Keratinocyte (primary cell): Measurements from ENCODE around the gene BLOC1S2. TPM values are rescaled to one million over a fixed set of nuclear protein-coding genes. Genes with fewer than 3 reads are reported as not detected.

Experiments
- DNase-seq: peaks from one replicate; pipeline ENCODE4 v3.0.0-alpha.2; 2011; ENCODE audit warnings: low read depth, missing footprints, low spot score
- FAIRE-seq: peaks from 2 replicates; lab custom pipeline; 2011; peaks lifted over from hg19 to GRCh38; lab: Jason Lieb, UNC
- H2AFZ ChIP-seq: 2 replicates; pipeline ENCODE4 v1.6.0; 2012; ENCODE audit warnings: low read length, control low read depth, inconsistent platforms; ENCODE audit not compliant: control insufficient read depth
- H3K27ac ChIP-seq: 2 replicates; pipeline ENCODE4 v1.5.1; 2011; ENCODE audit warnings: low read length; ENCODE audit not compliant: control insufficient read depth, insufficient read depth
- H3K27me3 ChIP-seq: 3 replicates; pipeline ENCODE4 v1.6.0; 2011; ENCODE audit warnings: low read length; ENCODE audit not compliant: control insufficient read depth, insufficient read depth; ENCODE audit errors: extremely low read depth
- H3K36me3 ChIP-seq, 2 experiments: 2 replicates in 1 of 2; 3 replicates in 1 of 2; pipeline ENCODE4 v1.5.1; 2011; ENCODE audit warnings: low read length in 2 of 2, mild to moderate bottlenecking in 1 of 2; ENCODE audit not compliant: control insufficient read depth in 2 of 2, insufficient read depth in 2 of 2; ENCODE audit errors: extremely low read depth in 1 of 2
- H3K4me1 ChIP-seq: 3 replicates; pipeline ENCODE4 v1.5.1; 2011; ENCODE audit warnings: low read length; ENCODE audit not compliant: control insufficient read depth, insufficient read depth; ENCODE audit errors: extremely low read depth
- H3K4me2 ChIP-seq: 3 replicates; pipeline ENCODE4 v1.6.0; 2011; ENCODE audit warnings: low read depth, low read length; ENCODE audit not compliant: control insufficient read depth, insufficient read depth; ENCODE audit errors: extremely low read depth
- H3K4me3 ChIP-seq, 3 experiments: fragments of 200-600 bp in 1 of 3; sonication (generic) in 1 of 3; 2 replicates in 2 of 3; 3 replicates in 1 of 3; pipeline ENCODE4 v1.5.1; 2011 to 2016; ENCODE audit warnings: low read length in 3 of 3, mild to moderate bottlenecking in 3 of 3, control low read depth in 2 of 3, inconsistent platforms in 1 of 3, low read depth in 1 of 3, mixed read lengths in 1 of 3, mixed run types in 1 of 3, moderate library complexity in 1 of 3; ENCODE audit not compliant: control insufficient read depth in 2 of 3, insufficient read depth in 2 of 3; ENCODE audit errors: extremely low read depth in 1 of 3
- H3K79me2 ChIP-seq: 2 replicates; pipeline ENCODE4 v1.6.0; 2012; ENCODE audit warnings: low read length; ENCODE audit not compliant: control insufficient read depth, insufficient read depth
- H3K9ac ChIP-seq: 3 replicates; pipeline ENCODE4 v1.6.0; 2011; ENCODE audit warnings: low read length; ENCODE audit not compliant: control insufficient read depth, insufficient read depth; ENCODE audit errors: extremely low read depth
- H3K9me1 ChIP-seq: 3 replicates; pipeline ENCODE4 v1.6.0; 2011; ENCODE audit warnings: low read length; ENCODE audit not compliant: control insufficient read depth, insufficient read depth; ENCODE audit errors: extremely low read depth
- H3K9me3 ChIP-seq: 2 replicates; pipeline ENCODE4 v1.5.1; 2012; ENCODE audit warnings: low read depth, low read length; ENCODE audit not compliant: control insufficient read depth
- H4K20me1 ChIP-seq: 3 replicates; pipeline ENCODE4 v1.6.0; 2011; ENCODE audit warnings: low read length; ENCODE audit not compliant: control insufficient read depth, insufficient read depth; ENCODE audit errors: extremely low read depth
- CTCF ChIP-seq, 3 experiments: IDR thresholded peaks in 1 of 3; conservative IDR thresholded peaks in 1 of 3; optimal IDR thresholded peaks in 1 of 3; 2 replicates in 2 of 3; 3 replicates in 1 of 3; pipeline versions ENCODE3 to v1.5.1; 2011; ENCODE audit warnings: low read length in 3 of 3, mild to moderate bottlenecking in 3 of 3, moderate library complexity in 2 of 3, control low read depth in 1 of 3, inconsistent platforms in 1 of 3; ENCODE audit not compliant: insufficient read depth in 2 of 3; ENCODE audit errors: extremely low read depth in 1 of 3
- EZH2 ChIP-seq: IDR thresholded peaks from one replicate; pipeline ENCODE4 v1.6.1; 2012; ENCODE audit warnings: inconsistent platforms, mild to moderate bottlenecking, low read length, moderate library complexity
- dilution Hi-C: fragments of 300-500 bp; cut with MboI; formaldehyde crosslinking; loops from one replicate; pipeline ENCODE4 v1.7.0; 2020; ENCODE audit warnings: low sequenced_read_pairs; ENCODE audit not compliant: extremely low pct_ligation_motif_present
- polyA plus RNA-seq, 5 experiments: library from polyadenylated mRNA; depleted of rRNA in 3 of 5; stranded (reverse) in 3 of 5; stranded (forward) in 1 of 5; unstranded in 1 of 5; fragments of >200 nt; gene quantifications; 1 replicate in 1 of 5; 2 replicates in 3 of 5; 3 replicates in 1 of 5; pipeline versions ENCODE4 v1.2.1 to v1.2.3, GENCODE V29; 2011 to 2012; ENCODE audit warnings: missing spikeins in 2 of 5, low read depth in 1 of 5, low replicate concordance in 1 of 5

Gene BLOC1S2
- polyA plus RNA-seq, 1 donor (not counting 4 experiments of a cell fraction or from before 2014, with no cell fraction given) = 74.1 TPM

- Histone ChIP-seq H3K27ac (no peak overlapping the region), H3K79me2 (peaks cover 13% of the 10 kb centered on the region), H3K4me2 (no peak overlapping the region), H2AFZ (no peak overlapping the region), H3K9me3 (no peaks in the 10 kb centered on the region), H3K9me1 (no peaks in the 10 kb centered on the region), H3K4me1 (peaks cover 18% of the 10 kb centered on the region), H4K20me1 (no peaks in the 10 kb centered on the region), H3K27me3 (peaks cover 5% of the 10 kb centered on the region), H3K9ac (no peak overlapping the region), H3K36me3 (no peaks in the 10 kb centered on the region), H3K4me3 (no peak overlapping the region)
- FAIRE-seq (no peak), DNase-seq (no peak)
- dilution Hi-C loops = no loop called here
- TF ChIP-seq EZH2 (no peak), CTCF (optimal IDR thresholded peaks at IDR 0.05 in 1 of 3, IDR thresholded peaks at IDR 0.05 in 1 of 3, conservative IDR thresholded peaks at IDR 0.05 in 1 of 3; ENCODE audit: extremely low read depth in 1 of 3, insufficient read depth in 2 of 3, low read length in 3 of 3) (no peak)
Observed at GRCh38 chr10:100289641-100290040, 3.2 kb upstream of the BLOC1S2 start.

DNA sequence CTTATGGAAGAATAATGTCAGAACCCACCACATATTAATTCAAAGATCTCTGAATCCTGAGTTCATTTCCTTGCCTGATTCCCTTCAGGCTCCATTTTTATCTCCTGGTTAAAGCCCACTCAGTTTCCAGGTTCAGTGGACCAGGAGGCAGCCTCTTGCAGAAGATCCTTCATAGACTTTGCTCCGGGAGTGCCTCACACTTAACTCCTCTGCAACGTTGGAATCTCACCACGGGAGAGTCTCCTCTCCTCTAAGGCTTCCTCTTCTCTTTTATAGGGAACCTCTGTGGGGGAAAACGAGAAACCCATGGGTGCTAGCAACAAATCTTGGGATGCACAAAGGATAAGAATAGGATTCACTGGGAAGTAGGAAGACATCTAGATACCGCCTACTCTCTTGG, 1.7 kb upstream of the BLOC1S2 start:
- no peak overlapping the region for H3K4me3 ChIP-seq
- DNase-seq (no peak), FAIRE-seq (no peak)
- no peaks in the 10 kb centered on the region for H3K27me3 ChIP-seq
- no peak overlapping the region for H3K27ac ChIP-seq
- peaks cover 0 to 5% of the 10 kb centered on the region in 2 experiments for H3K36me3 ChIP-seq
- no peak overlapping the region for H3K9ac ChIP-seq
- peaks cover 27% of the 10 kb centered on the region for H3K79me2 ChIP-seq
- no peaks in the 10 kb centered on the region for H3K9me3 ChIP-seq
- H2AFZ ChIP-seq = no peak overlapping the region
- TF ChIP-seq CTCF (optimal IDR thresholded peaks at IDR 0.05 in 1 of 3, IDR thresholded peaks at IDR 0.05 in 1 of 3, conservative IDR thresholded peaks at IDR 0.05 in 1 of 3; ENCODE audit: extremely low read depth in 1 of 3, insufficient read depth in 2 of 3, low read length in 3 of 3) (no peak), EZH2 (no peak)
- no peaks in the 10 kb centered on the region for H4K20me1 ChIP-seq
- dilution Hi-C loops = no loop called here
- H3K4me1 ChIP-seq = peaks cover 18% of the 10 kb centered on the region
- H3K9me1 ChIP-seq = no peaks in the 10 kb centered on the region
- H3K4me2 ChIP-seq = no peak overlapping the region
